ENCODE results near the gene ZNF865.

Gene ZNF865

GRCh38 chr19:55626350-55626749, 20.9 kb downstream of the ZNF865 start:
- peak; percentile 44 for DNase-seq

- DNase-seq, result peak; percentile 71
Measured at GRCh38 chr19:55632463-55632834, 27.0 kb downstream of the ZNF865 start.

- no peak for DNase-seq
Measured at GRCh38 chr19:55633861-55634260, 28.4 kb downstream of the ZNF865 start.

GRCh38 chr19:55635334-55635717, 29.9 kb downstream of the ZNF865 start:
- DNase-seq, result no peak

- DNase-seq, result no peak
Measured at GRCh38 chr19:55635856-55636440, 30.5 kb downstream of the ZNF865 start.

- no peak for DNase-seq
Measured at GRCh38 chr19:55636723-55637122, 31.3 kb downstream of the ZNF865 start.

GRCh38 chr19:55637534-55637933, 32.1 kb downstream of the ZNF865 start:
- no peak for DNase-seq

- peak; percentile 40 for DNase-seq
Measured at GRCh38 chr19:55638864-55639359, 33.5 kb downstream of the ZNF865 start.

GRCh38 chr19:55640043-55640576, 34.7 kb downstream of the ZNF865 start:
- peak; percentile 73 for DNase-seq

- peak; percentile 52 for DNase-seq
Measured at GRCh38 chr19:55640577-55641425, 35.4 kb downstream of the ZNF865 start, which contains the start of gene ZNF580. Gene ZNF580 (plus strand): TSS chr19:55641002. CDS start chr19:55642509, 1,507 bp downstream.

GRCh38 chr19:55641426-55642152, 36.1 kb downstream of the ZNF865 start:
- peak; percentile 38 for DNase-seq

GRCh38 chr19:55642153-55643002, 36.9 kb downstream of the ZNF865 start:
- peak; percentile 15 for DNase-seq

- DNase-seq, result peak; percentile 81
Measured at GRCh38 chr19:55643003-55643886, 37.8 kb downstream of the ZNF865 start, which contains the start of gene ZNF581. Gene ZNF581 (plus strand): TSS chr19:55643649. CDS start chr19:55644572, 923 bp downstream.

GRCh38 chr19:55643887-55644176, 38.4 kb downstream of the ZNF865 start:
- no peak for DNase-seq

- DNase-seq, result no peak
Measured at GRCh38 chr19:55644191-55644833, 38.9 kb downstream of the ZNF865 start.

GRCh38 chr19:55644842-55645511, 39.5 kb downstream of the ZNF865 start:
- no peak for DNase-seq

- no peak for DNase-seq
Measured at GRCh38 chr19:55645512-55645881, 40.0 kb downstream of the ZNF865 start.

GRCh38 chr19:55646889-55647731, 41.7 kb downstream of the ZNF865 start:
- DNase-seq, result no peak
